GM18870 (cell line): Measurements from ENCODE around the gene C4B.
"Not testable (repeated sequence)": the region's sequence is repeated elsewhere in the genome, so short reads cannot be mapped to it uniquely, and the experiment has no call there.

Source experiments
- ATAC-seq: cut with Tn5 transposase; IDR thresholded peaks from one replicate; pipeline ENCODE4 v1.9.1; 2021; ENCODE audit warnings: moderate library complexity; ENCODE audit not compliant: unreplicated experiment

Gene C4B

DNA sequence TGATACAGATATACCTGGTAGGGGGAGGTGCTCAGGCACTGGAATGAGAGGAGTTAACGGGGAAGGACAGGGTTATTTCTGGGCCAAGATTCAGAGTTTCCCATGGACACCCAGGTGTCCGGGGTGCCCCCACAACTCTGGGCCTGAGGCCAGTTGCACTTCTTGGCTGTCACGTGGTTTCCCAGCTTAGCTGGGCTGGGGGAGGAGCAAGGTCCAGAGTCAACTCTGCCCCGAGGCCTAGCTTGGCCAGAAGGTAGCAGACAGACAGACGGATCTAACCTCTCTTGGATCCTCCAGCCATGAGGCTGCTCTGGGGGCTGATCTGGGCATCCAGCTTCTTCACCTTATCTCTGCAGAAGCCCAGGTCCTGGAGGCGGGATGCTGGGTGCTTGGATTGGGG is at the start of gene C4B:
Gene C4B (plus strand): TSS at position 249 of the 400 bp plus-strand sequence. CDS start 51 bp downstream, at position 300.
- ATAC-seq = not testable (repeated sequence)

DNA sequence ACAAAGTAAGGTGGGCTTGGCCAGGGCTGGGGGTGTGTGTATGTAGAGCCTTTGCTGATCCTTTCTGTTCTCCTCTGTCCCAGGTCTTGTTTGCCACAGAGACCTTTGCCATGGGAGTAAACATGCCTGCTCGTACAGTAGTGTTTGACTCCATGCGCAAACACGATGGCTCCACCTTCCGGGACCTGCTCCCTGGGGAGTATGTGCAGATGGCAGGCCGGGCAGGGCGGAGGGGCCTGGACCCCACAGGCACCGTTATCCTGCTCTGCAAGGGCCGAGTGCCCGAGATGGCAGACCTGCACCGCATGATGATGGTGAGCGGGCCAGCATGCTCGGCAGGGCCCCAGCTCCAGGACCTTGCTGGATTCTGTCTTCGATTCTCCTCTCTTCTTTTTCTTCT is 48.9 kb upstream of the C4B start:
- ATAC-seq = no peak

DNA sequence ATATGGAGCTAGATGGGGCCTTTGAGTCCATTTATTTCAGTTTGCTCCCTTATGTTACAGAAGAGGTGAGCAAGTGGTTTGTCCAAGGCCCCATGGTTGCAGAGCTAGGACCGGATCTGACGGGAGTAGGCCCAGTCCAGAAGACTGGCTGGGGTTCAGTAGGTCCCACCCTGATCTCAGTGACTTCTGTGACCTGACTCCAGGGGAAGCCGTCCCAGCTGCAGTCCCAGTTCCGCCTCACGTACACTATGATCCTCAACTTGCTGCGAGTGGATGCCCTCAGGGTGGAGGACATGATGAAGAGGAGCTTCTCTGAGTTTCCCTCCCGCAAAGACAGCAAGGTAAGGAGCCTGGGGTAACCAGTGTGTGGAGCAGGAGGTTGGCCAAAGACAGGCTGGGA is 48.1 kb upstream of the C4B start:
- ATAC-seq = no peak

DNA sequence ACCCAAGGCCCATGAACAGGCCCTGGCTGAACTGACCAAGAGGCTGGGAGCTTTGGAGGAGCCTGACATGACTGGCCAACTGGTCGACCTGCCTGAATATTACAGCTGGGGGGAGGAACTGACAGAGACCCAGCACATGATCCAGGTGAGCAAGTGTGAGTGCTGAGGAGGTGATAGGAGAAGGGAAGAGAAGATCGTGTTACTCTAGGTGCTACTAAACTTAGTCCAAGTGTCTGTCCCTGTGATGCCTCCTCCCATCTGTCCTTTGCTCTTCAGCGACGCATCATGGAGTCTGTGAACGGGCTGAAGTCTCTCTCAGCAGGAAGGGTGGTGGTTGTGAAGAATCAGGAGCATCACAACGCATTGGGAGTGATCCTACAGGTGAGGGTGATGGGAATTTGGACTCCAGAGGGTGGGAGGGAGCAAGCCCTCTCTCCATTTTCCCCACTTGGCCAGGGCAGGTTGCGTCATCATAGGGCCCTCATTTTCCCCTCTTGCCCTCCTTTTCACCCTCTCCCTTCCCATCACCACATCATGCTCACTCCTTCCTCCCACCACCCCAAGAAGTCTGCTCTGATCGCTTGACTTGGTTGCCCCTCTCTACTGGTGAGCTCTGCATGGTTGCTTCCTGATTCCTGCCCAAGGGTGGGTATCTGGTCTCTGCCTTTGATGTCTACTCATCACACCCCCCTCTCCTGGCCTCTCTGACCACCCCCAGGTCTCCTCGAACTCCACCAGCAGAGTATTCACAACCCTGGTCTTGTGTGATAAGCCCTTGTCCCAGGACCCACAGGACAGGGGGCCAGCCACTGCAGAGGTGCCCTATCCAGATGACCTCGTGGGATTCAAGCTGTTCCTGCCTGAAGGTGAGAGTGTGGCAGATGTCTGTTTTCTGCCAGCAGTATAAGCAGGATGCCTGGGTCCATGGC is 47.3 kb upstream of the C4B start:
- no peak for ATAC-seq

DNA sequence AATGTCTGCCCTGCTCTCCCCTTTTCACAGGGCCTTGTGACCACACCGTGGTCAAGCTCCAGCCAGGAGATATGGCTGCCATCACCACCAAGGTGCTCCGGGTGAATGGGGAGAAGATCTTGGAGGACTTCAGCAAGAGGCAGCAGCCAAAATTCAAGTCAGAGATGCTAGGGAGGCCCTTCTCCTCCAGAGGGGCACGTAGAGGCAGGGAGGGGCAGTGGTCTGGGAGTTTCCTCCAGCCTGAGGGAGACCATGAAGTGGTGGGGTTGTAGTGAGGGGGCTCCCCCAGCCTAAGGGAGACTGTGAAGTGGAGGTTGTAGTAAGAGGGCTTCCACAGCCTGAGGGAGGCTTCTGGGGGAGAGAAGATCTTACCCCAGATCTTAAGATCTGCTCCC is 46.7 kb upstream of the C4B start:
- ATAC-seq = no peak

DNA sequence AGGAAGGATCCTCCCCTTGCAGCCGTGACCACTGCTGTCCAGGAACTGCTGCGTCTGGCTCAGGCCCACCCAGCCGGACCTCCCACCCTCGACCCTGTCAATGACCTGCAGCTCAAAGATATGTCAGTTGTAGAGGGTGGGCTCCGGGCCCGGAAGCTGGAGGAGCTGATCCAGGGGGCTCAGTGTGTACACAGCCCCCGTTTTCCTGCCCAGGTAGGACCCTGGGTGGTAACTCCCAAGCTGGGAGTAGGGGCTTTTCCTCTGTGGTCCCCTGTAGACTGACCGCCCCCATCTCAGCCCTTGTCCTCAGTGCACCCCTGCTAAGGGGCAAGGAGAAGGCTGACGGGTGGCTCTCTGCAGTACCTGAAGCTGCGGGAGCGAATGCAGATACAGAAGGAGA is 46.3 kb upstream of the C4B start:
- ATAC-seq = no peak

DNA sequence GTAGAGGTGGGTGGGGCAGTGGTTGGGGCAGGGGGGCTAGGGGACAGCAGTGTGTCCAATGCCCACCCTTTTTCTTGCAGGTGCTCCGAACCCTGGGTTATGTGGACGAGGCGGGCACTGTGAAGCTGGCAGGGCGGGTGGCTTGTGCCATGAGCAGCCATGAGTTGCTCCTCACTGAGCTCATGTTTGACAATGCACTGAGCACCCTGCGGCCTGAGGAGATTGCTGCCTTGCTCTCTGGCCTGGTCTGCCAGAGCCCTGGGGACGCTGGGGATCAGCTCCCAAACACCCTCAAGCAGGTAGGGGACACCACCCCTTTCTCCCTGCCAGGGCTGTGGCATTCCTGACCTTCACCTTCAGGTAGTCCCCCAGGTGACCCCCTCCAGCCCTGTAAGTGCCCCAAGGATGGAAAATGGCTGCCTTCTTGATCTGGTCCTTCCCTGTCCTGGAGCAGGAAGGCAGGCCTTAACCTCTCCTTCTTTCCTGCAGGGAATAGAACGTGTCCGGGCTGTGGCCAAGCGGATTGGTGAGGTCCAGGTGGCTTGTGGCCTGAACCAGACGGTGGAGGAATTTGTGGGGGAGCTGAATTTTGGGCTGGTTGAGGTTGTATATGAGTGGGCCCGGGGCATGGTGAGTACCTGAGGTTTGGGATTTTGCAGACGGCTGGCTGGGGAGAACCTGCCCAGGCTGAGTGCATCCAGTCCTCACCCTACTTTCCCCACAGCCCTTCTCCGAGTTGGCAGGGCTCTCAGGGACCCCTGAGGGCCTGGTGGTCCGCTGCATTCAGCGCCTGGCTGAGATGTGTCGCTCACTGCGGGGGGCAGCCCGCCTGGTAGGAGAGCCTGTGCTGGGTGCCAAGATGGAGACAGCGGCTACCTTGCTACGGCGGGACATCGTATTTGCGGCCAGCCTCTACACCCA is 45.5 kb upstream of the C4B start:
- ATAC-seq = no peak

DNA sequence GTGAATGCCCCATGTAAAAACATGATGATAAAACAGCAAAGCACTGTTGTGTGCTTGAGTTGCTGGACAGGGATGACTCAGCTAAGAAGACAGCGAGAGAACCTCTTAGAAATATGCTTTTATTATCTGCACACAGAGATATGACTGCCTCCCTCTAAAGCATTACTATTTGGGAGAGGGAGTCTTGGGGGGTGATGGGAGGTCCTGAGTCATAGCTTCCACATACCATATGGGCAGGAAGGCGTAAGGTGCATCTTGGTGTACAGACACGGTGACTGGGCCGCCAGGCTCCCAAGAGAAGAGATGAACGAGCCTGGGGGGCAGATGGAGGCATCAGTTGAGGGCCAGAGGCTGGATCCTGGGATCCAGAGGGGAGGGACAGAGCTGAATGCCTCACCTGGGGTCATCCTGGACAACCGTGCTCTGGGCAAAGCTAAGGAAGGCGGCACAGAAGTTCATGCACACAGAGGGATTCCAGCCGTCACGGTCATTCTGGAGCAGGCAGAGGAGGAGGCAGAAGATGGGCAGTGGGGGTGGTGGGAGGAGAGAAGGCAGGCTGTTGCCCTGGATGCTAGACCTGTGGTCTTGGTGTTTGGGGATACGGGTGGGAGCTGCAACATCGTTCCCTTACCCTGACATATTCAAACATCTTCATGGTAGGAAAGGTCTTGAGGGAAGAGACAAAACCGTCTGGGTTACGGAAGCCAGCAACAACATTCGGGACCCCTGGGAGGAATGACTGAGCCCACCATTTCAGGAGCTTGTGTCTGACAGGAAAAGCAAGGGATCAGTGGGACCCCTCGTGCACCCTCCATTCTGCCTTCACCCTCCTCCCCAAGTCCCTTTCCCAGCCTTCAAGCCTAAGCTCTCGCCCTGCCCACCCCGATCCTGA is 44.6 kb upstream of the C4B start:
- ATAC-seq = no peak

DNA sequence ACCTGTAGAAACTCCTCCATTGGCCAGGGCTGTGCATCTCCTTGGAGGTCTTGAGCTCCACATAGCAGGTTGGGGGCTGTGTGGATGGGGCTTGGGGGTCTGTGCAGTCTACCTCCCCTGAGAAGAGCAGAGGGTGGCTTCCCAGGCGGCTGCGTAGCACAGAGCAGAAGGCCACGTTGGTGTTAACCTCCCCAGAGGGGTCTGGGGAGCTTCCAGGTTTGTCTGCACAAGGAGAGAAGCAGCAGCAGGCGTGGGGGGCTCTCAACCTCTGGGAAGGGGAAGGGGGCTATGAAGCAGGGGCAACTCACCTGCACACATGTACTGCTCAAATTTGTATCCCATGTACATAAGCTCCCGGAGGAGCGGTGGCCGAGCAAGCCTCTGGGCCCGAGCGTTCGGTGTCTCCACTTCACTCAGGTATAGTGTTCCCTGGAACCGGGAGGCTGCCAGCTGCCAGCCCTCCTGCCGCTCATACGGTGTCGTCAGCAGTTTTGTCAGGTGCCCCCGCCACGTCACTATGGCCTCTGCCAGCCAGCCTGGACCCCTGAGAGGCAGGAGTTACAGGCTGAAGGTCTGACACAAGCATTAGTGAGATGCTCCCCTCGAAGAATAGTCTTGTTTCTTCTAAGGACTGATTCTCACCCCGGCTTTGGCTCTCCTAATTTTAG is 43.9 kb upstream of the C4B start:
- no peak for ATAC-seq

DNA sequence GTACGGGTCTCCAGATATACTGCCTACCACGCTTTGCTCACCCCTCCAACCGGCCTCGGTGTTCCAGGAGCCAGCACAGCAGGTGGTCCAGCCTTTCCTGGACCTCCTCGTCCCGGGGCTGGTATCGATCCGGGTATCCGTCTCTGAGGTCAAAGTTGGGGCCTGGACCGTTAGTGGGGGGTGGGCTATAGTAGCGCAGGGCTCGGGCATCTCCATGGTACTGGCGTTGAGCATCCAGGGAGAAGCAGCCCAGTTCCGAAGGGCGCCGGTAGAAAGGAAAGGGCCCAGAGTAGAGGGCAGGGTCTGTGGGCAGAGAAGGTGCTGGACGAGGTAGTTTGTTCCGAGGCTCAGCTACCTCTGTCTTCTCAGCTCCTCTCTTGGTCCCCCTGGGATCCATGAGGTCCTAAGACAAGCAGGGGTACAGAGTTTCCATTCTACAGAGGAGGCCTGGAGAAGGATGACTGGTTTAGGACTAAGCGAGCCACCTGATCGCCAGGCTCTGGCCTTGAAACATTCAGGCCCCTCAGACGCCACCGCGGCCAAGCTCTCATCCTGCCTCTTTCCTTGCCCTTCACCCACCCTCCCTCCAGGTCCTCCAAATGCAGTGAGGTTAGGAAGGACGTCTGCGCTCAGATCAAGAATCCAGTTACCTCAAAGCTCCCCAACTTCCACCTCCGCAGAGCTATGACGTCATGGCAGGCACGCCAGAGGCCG is 43.2 kb upstream of the C4B start:
- no peak for ATAC-seq

DNA sequence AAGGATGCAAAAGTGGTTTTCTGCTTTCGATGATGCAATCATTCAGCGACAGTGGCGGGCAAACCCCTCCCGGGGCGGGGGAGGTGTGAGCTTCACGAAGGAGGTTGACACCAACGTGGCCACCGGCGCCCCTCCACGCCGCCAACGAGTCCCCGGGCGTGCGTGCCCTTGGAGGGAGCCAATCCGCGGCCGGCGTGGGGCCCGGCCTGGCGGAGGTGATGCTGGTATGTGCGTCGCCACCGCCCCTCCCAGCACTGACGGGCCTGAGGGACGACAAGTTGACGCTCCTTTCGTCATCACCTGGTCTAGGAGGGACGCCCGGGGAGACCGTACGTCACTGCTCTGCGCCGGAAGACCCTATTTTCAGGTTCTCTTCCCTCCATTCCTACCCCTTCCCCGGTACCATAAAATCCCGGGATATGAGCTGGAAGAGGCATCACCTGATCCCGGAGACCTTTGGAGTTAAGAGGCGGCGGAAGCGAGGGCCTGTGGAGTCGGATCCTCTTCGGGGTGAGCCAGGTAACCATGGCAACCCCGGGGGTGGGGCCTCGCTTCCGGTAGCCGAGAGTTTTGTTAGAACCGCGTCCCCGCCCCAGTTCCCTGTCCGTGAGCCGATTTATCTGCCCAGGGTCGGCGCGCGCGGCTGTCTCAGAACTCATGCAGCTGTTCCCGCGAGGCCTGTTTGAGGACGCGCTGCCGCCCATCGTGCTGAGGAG is 42.4 kb upstream of the C4B start, which contains the start of gene DXO:
Gene DXO (minus strand): TSS at position 146 of the 716 bp plus-strand sequence. CDS start 463 bp downstream, outside the sequence.
- ATAC-seq = peak; percentile 76

DNA sequence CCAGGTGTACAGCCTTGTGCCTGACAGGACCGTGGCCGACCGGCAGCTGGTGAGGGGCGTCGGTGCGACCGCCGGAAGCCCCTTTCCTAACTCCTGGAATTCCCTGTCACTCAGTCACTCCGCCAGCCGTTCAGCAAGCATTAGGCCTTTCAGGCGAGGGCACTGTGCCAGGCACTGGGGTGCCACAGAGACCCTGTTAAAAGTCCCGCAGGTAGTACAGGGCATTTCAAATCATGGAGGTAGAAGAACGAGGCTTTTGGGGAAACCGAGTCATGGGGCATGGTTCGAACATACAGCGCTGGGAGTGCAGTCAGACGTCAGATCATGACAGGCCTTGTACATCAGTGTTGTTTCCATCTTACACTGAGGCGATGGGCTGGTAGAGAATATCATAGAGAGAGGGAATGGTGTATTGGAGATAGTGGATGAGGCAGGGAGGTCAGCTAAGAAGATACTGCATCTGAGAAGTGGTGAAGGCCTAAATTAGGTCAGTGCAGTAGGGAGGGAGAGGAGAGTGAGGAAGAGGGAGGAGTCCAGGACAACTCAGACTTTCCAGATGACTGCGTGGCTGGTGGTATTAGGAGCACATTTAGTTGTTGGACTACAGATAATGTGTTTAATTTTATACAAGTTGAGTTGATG is 41.8 kb upstream of the C4B start:
- no peak for ATAC-seq

DNA sequence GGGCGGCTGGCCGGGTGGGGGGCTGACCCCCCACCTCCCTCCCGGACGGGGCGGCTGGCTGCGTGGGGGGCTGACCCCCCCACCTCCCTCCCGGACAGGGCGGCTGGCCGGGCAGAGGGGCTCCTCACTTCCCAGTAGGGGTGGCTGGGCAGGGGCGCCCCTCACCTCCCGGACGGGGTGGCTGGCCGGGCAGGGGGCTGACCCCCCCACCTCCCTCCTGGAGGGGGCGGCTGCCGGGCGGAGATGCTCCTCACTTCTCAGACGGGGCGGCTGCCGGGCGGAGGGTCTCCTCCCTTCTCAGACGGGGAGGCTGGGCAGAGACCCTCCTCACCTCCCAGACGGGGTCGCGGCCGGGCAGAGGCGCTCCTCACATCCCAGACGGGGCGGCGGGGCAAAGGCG is 38.5 kb upstream of the C4B start:
- not testable (repeated sequence) for ATAC-seq

DNA sequence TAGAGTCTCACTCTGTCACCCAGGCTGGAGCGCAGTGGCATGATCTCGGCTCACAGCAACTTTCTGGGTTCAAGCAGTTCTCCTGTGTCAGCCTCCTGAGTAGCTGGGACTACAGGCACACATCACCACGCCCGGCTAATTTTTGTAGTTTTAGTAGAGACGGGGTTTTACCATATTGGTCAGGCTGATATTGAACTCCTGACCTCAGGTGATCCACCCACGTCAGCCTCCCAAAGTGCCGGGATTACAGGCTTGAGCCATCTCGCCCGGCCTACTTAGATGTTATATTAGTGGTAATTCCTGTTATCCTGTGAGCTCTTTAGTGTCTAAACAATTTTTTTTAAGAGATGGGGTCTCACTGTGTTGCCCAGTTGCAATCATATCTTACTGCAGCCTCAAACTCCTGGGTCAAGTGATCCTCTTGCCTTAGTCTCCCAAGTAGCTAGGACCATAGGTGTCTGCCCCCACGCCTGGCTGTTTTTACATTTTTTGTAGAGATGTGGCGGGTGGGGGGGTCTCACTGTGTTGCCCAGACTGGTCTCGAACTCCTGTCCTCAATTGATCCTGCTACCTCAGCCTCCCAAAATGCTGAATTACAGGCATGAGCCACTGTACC is 36.7 kb upstream of the C4B start:
- no peak for ATAC-seq

DNA sequence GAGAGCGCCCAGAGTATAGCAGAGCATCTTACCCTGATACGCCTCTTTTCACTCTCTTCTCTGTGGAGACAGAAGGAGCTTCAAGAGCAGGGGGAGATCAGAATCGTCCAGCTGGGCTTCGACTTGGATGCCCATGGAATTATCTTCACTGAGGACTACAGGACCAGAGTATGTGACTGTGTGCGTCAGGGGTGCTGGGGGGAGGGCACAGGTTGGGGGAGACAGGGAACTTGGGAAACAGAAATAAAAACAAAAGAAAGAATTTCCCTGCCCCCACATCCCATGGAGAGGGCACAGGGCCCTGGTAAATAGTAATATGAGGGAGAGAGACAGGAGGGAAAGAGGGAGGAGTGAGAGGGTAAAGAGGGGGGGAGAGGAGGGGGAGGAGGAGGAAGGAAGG is 35.8 kb upstream of the C4B start:
- no peak for ATAC-seq

DNA sequence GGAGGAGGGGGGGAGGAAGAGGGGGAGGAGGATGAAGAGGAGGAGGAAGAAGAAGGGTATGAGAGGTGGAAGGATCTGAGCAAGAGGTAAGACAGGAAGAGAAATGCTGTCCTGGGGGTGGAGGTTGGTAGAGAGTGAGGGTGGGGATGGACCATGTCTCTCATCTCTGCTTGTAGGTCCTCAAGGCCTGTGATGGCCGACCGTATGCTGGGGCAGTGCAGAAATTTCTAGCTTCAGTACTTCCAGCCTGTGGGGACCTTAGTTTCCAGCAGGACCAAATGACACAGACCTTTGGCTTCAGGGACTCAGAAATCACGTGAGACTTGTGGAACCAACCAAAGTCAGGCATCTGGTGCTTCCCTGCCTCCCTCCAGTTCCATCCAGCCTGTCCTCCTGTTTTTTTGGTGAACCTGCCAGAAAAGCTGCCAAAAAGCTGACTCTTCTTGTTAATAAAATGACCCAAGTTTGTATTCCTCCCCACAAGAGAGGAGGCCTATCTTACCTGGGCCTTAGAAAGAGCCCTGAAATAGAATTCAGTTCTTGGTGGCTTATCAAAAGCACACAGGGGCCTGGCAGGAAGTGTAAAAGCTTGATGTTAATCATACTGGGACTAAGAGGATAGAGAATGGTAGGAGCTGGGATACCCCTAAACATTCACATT is 35.2 kb upstream of the C4B start:
- ATAC-seq = no peak

DNA sequence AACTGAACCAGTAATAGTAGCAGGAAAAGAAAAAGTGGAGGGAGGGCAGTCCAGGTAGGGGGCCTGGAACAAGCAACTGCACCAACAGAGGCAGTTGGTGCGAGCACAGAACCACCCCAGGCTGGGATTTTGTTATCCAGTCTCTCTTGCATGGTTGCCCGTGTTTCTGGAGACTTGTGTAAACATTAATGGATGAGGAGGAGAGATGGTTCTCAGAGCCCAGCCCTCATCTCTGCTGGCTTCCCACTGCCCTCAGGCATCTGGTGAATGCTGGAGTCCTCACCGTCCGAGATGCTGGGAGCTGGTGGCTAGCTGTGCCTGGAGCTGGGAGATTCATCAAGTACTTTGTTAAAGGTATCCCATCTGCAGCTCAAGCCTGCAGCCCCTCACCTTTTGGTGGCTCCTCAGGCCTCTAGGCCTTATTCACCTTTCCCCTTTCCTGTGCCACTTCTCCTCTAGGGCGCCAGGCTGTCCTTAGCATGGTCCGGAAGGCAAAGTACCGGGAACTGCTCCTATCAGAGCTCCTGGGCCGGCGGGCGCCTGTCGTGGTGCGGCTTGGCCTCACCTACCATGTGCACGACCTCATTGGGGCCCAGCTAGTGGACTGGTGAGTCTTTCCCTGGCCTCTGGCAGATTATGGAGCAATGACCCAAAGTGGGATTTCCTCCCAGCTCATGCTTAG is 34.3 kb upstream of the C4B start:
- not testable (repeated sequence) for ATAC-seq
